ENCODE measurements around the gene LEAP2.

The LEAP2 gene

DNA sequence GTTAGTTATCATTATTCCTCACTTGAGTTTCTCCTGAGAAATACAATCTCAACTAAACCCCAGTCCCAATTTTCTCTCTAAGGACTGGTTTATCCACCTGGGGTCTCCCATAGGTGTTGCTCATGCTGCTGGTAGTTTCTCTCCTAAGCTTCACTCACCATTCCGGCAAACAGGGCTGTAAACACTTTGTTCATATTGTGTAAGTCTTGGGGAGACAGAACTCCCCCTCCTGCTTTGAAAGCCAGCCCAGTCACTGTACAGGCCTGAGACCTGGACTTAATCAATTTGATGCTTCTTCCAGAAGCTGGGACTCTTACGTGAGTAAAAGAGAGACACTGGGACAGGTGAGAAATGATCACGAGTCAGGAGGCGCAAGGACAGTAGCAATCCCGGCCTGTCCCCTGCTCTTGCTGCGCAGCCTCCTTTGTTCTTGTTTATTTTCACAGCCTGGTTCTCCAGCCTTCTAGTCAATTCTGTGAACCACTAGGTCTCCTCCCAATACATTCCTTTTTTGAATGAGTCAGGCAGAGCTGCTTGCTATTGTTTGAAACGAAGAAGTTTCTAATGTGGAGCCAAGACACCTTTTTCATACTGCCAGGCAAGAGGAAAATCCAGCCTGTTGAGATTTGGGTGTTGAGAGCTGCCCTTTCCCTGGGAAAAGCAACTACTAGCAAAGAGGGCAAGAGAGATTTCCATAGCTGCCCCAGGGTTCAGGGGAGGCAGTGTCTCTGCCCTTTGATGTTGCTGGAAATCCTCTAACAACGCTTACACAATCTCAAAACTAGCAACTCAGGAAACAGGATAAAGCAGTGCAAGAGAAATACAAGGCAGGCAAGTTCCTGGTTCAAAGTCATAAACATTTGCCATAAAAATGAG is 33.8 kb upstream of the LEAP2 start:
- no peak overlapping the region for H3K27ac ChIP-seq (ENCODE audit: low read depth, low read length, poor library complexity, severe bottlenecking)
- H3K9me2 ChIP-seq (ENCODE audit: low read depth, low read length) = no peaks in the 10 kb centered on the region
- H3K36me3 ChIP-seq (ENCODE audit: insufficient read depth, low read length) = no peaks in the 10 kb centered on the region
- no peak for TF ChIP-seq EZH2 (IDR thresholded peaks at IDR 0.05; ENCODE audit: borderline replicate concordance, low read length)
- no peak for TF ChIP-seq CTCF (IDR thresholded peaks at IDR 0.05; ENCODE audit: low read length)
- no peaks in the 10 kb centered on the region for H4K20me1 ChIP-seq (ENCODE audit: insufficient read depth, low read length)
- H2AFZ ChIP-seq (ENCODE audit: low read length) = no peak overlapping the region
- no peaks in the 10 kb centered on the region for H3K27me3 ChIP-seq (ENCODE audit: insufficient read depth, low read length)
- H3K79me2 ChIP-seq (ENCODE audit: insufficient read depth, low read length) = no peaks in the 10 kb centered on the region
- H3K9ac ChIP-seq (ENCODE audit: low read length) = no peak overlapping the region
- H3K4me1 ChIP-seq (ENCODE audit: insufficient read depth, low read length, severe bottlenecking) = no peaks in the 10 kb centered on the region
- 0 out of 2 replicates have a peak, but pooled peaks cover 2% of the 10 kb centered on the region for H3K9me3 ChIP-seq (ENCODE audit: low read length)
- no peak overlapping the region for H3K4me3 ChIP-seq (ENCODE audit: low read depth, low read length, poor library complexity, severe bottlenecking)
- H3K4me2 ChIP-seq (ENCODE audit: low read length) = no peak overlapping the region
- H3F3A ChIP-seq (ENCODE audit: insufficient read depth, low read length) = no peaks in the 10 kb centered on the region

DNA sequence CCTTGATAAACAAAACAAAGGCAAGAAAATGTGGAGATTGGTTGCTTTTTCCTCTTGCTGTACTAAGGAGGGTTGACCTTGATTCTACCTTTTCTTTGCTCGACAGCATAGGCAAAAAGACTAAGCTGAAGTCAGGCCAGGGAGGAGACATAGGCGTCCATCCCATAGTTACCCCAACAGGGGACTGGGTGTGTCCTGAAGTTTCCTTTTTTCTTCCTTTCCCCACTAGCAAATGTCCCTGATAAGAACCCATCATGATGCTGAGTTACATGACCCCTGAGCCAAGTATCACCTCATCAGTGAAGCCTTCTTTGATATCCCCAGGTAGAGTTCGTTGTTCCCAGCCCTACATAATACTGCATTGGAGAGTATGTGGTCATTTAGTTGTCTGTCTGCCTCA is 33.2 kb upstream of the LEAP2 start:
- Histone ChIP-seq H2AFZ (ENCODE audit: low read length) (no peak overlapping the region), H3F3A (ENCODE audit: insufficient read depth, low read length) (no peaks in the 10 kb centered on the region), H3K9me3 (ENCODE audit: low read length) (0 out of 2 replicates have a peak, but pooled peaks cover 2% of the 10 kb centered on the region), H3K4me1 (ENCODE audit: insufficient read depth, low read length, severe bottlenecking) (no peaks in the 10 kb centered on the region), H3K9ac (ENCODE audit: low read length) (no peak overlapping the region), H3K79me2 (ENCODE audit: insufficient read depth, low read length) (no peaks in the 10 kb centered on the region), H3K9me2 (ENCODE audit: low read depth, low read length) (no peaks in the 10 kb centered on the region), H3K27me3 (ENCODE audit: insufficient read depth, low read length) (no peaks in the 10 kb centered on the region), H3K27ac (ENCODE audit: low read depth, low read length, poor library complexity, severe bottlenecking) (no peak overlapping the region), H3K36me3 (ENCODE audit: insufficient read depth, low read length) (no peaks in the 10 kb centered on the region), H4K20me1 (ENCODE audit: insufficient read depth, low read length) (no peaks in the 10 kb centered on the region), H3K4me3 (ENCODE audit: low read depth, low read length, poor library complexity, severe bottlenecking) (no peak overlapping the region), H3K4me2 (ENCODE audit: low read length) (no peak overlapping the region)
- TF ChIP-seq CTCF (IDR thresholded peaks at IDR 0.05; ENCODE audit: low read length) = no peak
- no peak for TF ChIP-seq EZH2 (IDR thresholded peaks at IDR 0.05; ENCODE audit: borderline replicate concordance, low read length)

GRCh38 chr5:132840896-132841295 is 32.6 kb upstream of the LEAP2 start:
- TF ChIP-seq EZH2 (IDR thresholded peaks at IDR 0.05; ENCODE audit: borderline replicate concordance, low read length) (no peak), CTCF (IDR thresholded peaks at IDR 0.05; ENCODE audit: low read length) (no peak)
- no peak overlapping the region for H2AFZ ChIP-seq (ENCODE audit: low read length)
- no peaks in the 10 kb centered on the region for H3K27me3 ChIP-seq (ENCODE audit: insufficient read depth, low read length)
- H3K4me1 ChIP-seq (ENCODE audit: insufficient read depth, low read length, severe bottlenecking) = no peaks in the 10 kb centered on the region
- H3K9ac ChIP-seq (ENCODE audit: low read length) = no peak overlapping the region
- no peaks in the 10 kb centered on the region for H3F3A ChIP-seq (ENCODE audit: insufficient read depth, low read length)
- H3K4me2 ChIP-seq (ENCODE audit: low read length) = no peak overlapping the region
- no peaks in the 10 kb centered on the region for H4K20me1 ChIP-seq (ENCODE audit: insufficient read depth, low read length)
- no peaks in the 10 kb centered on the region for H3K36me3 ChIP-seq (ENCODE audit: insufficient read depth, low read length)
- no peak overlapping the region for H3K27ac ChIP-seq (ENCODE audit: low read depth, low read length, poor library complexity, severe bottlenecking)
- H3K9me2 ChIP-seq (ENCODE audit: low read depth, low read length) = no peaks in the 10 kb centered on the region
- no peak overlapping the region for H3K4me3 ChIP-seq (ENCODE audit: low read depth, low read length, poor library complexity, severe bottlenecking)
- H3K79me2 ChIP-seq (ENCODE audit: insufficient read depth, low read length) = no peaks in the 10 kb centered on the region
- 0 out of 2 replicates have a peak, but pooled peaks cover 2% of the 10 kb centered on the region for H3K9me3 ChIP-seq (ENCODE audit: low read length)
